NCI-H82 treated with DMSO at 0.1 percent for 48 hours (cell line): ENCODE data around the gene ITGA11.

Experiments used
- DNase-seq: peaks from one replicate; lab custom pipeline; 2025; ENCODE audit not compliant: unreplicated experiment; lab: John Stamatoyannopoulos, UW

The ITGA11 gene

GRCh38 chr15:68447976-68448755, 16.2 kb upstream of the ITGA11 start:
- no peak for DNase-seq

DNA sequence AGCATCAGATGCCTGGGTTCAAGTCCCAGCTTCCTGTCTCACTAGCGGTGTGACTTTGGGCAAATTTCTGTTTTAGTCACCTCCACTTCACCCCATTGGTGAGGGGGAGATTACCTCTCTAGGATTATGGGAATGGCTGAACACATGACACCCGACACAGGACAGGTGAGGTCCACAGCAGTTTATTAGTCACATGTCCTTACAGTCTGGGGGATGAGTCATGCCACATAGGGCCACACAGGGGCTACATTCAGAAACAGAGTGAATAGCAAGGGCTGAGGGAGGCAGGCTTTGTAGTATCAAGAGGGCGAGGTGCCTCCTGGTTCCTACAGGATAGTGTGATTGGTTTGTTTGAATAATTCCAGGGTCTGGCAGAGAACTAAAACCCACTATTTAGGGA, 15.2 kb upstream of the ITGA11 start:
- no peak for DNase-seq

DNA sequence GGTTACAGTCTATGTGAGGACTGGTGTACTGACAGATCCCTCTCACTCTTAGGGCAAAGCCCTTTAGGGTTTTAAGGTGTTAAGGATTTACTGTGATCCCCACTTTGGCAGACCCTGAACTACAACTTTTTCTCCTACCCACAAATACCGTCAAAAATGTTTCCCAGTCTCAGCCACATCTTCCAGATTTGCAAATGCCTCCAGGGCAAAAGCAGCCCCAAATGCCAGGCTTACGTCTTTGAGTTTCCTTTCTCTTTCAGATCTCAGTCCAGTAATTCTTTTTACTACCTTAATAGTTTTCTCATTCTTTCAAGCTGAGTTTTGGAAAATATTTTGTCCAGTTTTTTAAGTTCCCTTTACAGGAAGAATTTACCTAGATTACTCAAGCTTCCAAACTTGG, 13.4 kb upstream of the ITGA11 start:
- DNase-seq: no peak

DNA sequence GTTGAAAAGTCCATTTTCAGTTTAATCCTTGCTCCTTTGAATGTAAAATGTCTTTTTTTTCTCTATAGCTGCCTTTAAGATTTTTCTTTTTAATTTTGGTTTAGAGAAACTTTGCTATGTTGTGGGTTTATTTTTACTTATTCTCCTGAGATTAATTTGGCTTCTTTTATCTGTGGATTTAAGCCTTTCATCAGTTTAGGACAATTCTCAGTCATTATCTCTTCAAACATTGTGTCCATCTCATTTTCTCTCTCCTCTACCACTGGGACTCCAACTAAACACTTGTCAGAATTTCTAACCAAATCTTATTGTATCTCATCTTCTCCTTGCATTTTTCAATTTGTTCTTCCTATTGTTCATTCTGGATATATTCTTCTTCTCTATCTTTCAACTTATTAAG, 12.4 kb upstream of the ITGA11 start:
- no peak for DNase-seq

DNA sequence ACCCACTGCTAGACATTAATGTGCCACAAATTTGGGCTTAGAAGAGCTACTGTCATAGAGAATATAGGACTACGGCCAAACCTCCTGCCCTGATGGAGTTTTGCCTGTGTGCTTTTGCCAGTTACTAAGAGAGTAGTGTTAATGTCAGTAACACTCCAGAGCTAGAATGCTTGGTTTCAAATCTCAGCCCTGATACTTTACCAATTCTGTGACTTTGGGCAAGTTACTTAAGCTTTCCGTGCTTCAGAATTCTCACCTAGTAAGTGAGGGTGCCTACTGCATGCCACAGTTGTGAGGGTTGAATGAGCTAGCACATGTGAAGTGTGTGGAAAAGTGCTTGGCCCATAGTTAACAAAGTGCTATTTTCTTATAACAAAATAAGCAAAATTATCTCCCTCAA, 10.9 kb upstream of the ITGA11 start:
- no peak for DNase-seq

DNA sequence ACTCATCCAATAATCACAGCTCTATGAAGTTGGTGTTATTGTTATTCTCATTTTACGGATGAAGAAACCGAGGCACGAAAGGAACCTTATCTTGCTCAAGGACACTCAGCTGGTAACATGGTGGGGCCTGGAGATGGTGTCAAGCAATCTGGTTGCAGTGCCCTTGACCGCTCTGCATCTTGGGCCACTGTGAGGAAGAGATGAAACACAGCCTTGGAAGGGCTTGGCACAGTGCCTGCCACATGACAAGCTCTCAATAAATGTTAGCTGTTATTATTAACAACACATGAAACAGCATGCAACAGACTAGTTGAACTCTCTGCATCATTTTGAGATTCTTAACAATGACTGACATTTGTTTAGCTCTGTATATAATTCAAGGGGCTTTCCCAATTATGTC, 10.1 kb upstream of the ITGA11 start:
- no peak for DNase-seq

DNA sequence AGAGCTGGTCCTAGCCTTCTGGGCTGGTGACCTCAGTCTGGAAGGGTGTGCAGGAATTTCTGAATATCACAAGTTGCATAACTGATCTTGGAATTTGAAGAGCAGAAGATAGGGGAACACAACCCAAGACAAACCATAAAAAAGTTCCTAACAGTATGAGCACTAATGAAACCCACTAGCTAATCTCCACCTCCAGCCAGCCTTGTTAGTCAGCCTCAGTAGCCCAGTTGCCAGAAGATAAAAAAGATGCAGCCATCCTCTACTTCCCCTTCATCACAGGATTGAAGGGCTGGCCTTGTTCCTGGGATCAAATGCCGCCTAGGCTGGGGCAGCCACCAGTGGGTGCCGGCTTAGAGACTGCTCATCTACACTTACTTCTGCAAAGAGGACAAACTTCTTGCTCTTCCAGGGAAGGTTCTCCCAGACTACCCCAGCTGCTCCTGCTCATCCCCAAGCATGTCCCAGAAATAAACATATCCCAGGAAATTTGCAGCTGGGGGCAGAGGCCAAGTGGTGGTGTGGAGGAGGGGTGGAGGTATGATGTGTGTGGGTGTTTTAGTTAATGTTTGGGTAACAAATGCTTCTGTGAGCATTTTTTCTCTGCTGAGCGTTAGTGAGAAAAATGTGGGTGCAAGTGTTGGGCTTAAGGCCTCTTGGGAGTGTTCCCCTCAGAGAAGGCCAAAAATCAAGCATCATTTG, 9.2 kb upstream of the ITGA11 start:
- DNase-seq: no peak

GRCh38 chr15:68440136-68440535, 8.2 kb upstream of the ITGA11 start:
- no peak for DNase-seq

DNA sequence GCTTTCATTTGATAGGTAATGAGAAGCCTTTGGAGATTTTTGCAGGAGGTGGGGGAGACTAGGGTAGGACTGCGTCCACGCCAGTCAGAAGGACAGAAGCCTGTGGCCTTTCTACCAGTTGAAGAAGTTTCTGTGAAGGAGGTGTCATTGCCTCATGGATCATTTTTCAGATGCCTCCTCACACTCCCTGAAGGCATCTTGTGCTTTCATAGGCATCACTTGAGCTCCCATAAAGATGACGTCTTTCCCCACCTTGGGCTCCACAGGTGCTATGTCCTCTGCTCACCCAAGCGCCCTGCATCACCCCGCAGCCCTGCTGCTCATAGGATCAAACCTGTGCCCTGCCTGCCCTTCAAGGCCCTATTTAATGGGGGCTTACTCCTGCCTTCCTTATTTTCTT, 7.5 kb upstream of the ITGA11 start:
- no peak for DNase-seq

DNA sequence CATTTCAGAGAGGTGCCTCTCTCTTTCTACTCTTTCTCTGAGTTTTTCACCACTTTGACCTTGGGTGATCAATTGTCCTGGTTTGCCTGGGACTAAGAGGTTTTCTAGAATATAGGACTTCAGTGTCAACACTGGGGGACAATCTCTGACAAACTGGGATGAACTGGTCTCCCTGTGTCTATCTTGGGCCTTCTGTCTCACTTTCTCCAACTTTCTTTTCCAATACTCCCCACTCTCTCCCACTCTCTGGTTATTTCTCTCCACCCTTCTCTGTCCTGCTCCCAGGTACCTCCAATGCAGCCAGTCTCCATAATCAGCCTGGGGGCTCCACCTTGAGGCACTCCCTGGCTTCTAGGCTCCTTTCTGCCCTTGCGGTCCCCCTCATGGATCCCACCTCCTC, 4.7 kb upstream of the ITGA11 start:
- DNase-seq: no peak

- no peak for DNase-seq
These were observed 4.0 kb upstream of the ITGA11 start for GRCh38 chr15:68435966-68436365.

DNA sequence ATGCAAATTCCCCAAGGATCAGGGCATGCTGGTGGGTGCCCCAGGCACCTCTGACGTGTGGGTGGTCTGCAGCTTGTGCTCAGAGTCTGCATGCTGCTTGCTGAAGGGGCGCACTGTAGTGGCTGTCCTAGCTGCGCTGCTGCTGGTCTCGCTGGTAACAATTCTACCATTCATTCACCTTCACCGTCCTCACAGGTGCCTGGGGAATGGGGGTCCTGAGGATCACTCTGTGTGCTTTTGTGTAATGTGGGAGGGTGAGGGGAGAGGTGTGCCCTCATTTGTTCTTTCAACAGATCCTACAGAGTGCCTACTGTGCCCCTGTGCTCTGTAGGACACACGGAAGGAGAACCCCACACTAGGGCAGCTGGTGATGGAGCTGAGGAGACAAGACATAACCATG, 2.1 kb upstream of the ITGA11 start:
- no peak for DNase-seq

- DNase-seq: no peak
These were observed 1.6 kb upstream of the ITGA11 start for GRCh38 chr15:68433551-68433950.

- DNase-seq: no peak
These were observed 590 bp upstream of the ITGA11 start for GRCh38 chr15:68432441-68433064.

DNA sequence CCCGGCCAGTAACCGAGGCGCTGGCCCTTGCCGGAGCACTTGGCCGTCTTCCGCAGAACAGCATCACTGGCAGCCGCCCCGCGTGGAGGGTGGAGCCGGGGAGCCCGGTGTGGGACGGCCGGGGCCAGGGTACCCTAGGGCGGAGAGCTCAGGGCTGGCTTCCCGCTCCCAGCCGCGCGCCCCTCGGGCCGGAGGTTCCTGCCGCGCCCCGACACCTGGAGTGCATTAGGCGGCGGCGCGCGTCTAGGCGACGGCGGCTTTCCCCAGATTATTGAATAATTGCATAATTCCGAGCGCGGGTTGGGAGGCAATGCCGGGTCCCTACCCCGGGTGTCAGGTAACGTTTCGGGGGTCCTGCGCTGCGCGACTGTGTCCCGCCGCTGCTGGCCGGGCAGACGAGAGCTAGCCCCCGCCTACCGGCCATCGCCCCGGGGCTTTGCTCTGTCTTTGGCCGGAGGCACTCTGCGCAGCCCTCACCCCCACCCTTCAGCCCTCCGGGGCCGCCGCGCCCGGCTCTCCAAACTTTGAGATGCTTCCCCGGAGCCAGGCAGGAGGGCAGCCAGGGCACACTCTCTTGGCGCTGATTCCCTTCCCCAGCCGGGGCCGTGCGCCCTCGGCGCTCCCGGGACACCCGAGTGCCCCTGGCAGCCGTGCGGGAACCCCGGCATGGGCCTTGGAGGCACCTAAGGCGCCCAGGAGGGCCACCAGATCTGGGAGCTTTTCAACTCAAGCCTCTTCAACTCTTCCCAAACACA, 749 bp downstream of the ITGA11 start:
- no peak for DNase-seq

GRCh38 chr15:68430471-68431036, 1.4 kb downstream of the ITGA11 start:
- no peak for DNase-seq

- no peak for DNase-seq
These were observed 2.1 kb downstream of the ITGA11 start for GRCh38 chr15:68429691-68430470.

DNA sequence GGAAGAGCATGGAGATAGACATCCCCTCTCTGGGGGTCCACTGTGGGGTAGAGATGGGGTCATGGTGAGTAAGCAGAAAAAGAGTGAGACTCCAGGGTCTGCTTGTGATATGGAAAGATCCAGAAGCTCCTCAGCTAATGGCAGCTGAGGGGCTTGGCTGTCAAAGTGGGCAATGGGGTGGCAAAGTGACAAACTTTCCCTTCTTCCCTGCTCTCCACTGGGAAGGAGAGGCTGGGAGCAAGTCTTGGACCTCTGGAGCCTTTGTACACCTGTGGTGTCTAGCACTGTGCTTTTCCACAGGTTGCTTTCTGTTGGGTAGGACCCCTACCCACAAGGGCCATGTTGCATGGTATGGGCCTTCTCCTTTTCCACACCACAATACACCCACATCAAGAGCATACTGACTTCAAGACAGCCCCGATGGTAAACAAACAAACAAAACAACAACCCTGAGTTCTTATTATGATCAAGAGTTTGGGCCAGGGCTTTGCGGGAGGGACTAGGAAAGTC, 3.5 kb downstream of the ITGA11 start:
- DNase-seq: no peak

DNA sequence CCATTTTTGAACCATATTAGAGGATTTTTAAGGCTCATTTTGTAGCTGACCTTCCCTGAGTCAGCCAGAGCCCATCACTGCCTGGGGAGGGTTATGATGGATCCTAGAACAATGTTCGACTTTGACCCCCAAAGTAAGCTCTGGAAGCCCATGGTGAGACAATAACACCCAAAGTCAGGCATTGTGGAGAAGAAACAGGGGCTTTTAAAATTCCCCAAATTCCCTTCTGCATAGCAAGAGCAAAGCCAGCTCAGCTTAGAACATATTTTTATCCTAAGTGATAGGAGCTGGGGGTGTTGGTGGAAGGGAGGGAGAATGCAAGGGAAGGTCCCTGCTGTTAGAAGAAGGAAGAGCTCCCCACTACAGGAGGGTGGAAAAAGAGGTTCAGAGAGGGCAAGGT, 4.0 kb downstream of the ITGA11 start:
- DNase-seq: no peak

DNA sequence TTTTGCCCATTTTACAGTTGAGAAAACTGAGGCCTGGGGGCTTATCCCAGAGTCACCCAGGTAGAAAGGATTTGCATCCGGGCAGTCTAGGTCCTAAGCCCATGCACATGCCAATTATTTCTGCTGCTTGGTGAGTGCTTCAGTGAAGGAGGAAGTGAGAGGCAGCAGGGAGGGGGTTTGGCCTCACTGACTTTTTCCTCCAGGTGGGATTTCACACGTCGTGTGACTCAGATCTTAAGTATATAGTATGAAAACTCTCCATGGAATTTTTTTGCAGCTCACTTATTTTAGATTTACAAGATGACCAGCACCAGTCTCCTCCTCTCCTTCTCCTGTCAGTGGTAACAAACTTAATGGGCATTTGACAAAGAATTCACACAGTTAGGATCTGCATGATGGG, 4.6 kb downstream of the ITGA11 start:
- no peak for DNase-seq
